Activated T-helper 1 cell treated with Interleukin-2 at 50 U/mL for 16 hours (primary cell): ENCODE measurements around the gene TMEM171.

Source experiments
- DNase-seq: peaks from one replicate; pipeline ENCODE4 v3.0.0-alpha.2; 2020; ENCODE audit warnings: low read depth

Gene TMEM171

DNA sequence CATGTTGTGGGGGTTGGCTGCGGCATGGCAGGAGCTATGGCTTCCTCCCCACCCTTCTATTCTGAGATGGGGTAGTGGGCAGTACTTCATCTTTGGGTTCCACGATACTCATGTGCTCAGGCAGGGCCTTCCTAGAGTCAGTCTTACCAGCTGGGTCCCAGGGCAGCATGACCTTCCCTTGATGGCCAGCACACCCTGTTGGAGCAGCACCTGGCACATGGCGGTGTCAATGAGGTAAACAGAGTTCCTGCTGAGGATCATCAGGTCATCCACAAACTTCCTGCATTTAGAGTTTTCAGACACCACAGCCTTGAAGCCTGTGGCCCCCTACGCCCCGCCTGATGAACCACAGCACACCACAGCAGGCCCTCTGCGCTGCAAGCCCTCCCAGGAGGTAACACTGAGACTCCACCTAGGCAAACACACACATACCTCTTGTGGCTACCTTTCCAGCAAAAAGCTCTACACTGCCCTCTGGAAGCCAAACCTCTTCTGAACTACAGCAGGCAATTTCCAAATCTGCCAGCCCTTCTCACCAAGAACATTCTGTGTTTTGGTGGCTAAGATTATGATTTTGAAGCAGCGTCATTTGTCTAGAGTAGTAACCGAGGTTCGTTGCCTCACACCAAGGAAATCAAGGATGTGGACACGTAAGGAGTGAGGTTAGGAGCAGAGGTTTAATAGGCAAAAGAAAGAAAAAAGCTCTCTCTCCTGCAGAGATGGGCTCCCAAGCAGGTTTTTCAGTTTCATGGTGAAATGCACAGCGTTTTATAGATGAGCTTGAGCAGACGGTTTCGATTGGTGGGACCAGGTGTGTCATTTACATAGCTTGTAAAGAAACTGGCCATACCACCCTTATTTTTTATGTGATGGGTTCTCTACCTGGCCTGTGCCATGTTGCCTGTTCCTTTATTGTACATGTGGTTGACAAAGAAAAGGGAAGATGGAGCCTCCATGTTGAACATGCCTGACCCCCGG, 32.3 kb downstream of the TMEM171 start:
- DNase-seq = no peak

DNA sequence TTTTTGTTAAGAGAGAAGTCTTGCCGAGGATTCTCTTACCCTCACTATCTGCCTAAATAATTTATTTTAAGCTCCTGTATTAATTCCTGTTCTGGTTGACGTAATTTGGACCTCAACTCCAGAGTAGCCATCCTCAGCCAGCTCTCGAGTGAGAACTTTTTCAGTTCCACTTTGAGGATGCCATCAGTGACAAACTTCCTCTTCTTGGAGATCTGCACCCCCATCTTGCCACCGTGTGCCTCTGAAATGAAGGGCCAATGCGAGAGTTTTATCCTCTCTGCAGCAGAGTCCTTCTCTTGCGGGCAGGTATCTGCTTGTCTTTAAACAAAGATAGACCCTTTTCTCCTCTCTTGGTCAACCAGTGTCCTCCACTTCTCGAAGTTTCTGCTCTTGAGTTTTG, 33.1 kb downstream of the TMEM171 start:
- DNase-seq = no peak

DNA sequence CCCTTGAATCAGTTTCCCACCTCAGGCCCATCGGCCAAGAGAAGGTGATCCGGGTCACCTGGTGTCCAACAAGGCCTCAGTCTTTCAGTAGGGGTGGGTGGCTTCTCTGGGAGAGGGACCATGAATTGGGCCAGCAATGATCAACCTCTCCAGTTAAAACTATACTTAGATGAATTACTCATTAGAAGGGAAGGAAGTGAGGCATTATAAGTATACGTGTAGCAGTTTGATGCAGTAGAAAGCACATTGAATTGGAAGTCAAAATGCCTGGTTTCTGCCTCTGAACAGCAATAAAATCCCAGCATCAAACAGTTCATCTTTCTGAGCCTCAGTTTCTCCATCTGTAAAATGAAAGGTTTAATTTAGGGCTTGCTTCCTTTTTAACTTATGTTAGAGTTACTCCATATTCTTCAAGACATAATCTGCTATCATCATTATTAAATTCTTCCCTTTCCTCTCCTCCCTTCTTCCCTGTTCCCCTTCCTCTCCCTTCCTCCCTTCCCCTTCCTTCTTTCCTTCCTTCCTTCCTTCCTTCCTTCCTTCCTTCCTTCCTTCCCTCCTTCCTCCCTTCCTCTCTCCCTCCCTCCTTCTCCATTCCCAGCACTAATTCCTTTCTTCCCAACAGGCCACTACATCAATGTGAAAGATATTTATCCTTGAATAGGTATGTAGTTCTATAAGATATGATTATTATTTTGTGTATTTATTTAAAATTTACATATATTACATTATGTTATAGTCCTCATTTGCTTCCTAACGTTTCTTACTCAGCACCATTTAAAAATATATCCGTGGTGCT, 34.0 kb downstream of the TMEM171 start:
- no peak for DNase-seq

DNA sequence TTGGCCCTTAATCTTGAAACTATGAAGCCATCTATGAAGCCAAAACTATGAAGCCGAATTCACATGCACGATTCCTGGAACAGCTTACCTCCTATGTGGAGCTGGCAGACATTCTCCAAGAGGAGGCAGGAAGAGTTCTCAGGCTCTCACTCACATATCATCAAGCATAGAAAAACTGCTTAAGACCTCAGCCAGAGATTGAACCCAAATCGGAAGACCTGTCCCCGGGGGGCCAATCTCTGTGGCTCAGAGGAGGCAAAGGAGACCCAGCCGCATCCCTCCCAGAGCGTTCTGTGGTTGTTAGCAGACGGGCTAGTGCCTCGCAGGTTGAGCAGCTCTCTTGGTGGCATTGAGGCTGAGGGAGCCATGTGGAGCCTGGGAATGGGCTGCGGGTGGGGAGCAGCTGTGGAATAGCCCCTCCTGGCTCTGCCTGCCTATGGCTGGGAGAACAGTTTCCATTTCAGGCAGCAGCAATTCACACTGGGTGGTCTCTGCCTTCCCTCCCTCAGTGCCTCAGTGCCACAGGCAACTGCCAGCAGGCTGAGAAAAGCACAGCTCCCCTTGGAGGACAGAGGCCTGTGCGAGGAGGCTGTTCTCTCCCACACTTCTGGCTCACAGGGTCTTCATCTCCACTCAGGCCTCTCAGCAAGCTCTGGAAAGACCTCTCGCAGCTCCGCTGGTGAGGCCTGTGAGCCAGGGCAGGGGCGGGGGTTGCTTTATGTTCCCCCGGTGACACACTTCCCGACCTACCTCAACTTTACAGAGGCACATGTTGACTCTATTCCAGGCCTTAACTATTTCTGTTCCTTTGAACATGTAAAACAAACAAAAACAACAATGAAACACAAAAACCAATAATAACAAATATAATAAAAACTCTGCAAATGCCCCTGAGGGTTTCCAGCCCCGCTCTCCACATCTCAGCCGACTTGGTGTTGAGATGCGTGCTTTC, 35.2 kb downstream of the TMEM171 start:
- no peak for DNase-seq

DNA sequence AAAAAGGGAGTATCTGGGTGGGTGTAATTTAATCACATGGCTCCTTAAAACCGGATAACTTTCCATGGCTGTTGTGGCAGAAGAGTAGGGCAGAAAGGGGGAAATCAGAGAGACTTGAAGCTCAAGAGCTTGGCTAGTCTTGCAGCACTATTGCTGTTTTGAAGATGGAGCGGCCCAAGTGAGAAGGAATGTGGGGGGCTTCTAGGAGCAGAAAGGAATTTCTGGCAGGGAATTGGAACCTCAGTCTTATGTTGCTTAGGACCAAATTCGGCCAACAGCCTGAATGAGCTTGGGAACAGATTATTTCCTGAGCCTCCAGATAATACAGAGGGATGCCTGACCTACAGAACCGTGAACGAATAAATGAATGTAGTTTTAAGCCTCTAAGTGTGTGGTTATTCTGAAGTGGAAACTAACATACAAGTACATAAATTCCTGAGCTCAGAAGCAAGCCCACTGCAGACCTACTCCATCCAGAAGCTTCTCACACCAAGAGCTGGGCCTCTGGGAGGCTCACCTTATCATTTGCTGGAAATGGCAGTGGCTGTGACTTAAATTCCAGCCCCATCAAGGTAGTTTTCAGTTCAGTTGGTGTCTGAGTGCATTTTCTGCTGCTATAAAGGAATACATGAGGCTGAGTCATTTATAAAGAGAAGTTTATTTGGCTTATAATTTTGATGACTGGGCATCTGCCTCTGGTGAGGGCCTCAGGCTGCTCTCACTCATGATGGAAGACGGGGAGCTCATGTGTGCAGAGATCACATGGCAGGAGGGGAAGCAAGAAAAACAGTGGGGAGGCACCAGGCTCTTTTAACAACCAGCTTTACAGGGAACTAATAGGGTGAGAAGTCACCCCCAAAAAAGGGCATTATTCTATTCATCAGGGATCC, 37.3 kb downstream of the TMEM171 start:
- no peak for DNase-seq

DNA sequence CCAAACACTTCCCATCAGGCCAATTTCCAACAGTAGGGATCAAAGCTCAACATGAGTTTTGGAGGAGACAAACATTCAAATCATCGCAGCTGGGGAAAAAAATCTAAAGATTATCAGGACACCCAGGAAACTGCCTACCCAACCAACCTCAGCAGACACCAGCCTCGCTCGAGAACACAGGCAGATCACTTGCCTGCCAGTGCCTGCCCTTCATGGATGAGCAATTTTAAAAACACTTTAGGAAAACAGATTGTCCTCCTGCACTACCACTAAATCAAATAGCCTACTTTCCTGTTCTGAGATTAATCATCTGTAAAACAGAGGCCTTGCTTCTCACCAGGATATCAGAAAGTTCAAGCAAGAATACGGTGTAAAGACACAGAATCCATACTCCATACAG, 37.9 kb downstream of the TMEM171 start:
- DNase-seq = no peak

DNA sequence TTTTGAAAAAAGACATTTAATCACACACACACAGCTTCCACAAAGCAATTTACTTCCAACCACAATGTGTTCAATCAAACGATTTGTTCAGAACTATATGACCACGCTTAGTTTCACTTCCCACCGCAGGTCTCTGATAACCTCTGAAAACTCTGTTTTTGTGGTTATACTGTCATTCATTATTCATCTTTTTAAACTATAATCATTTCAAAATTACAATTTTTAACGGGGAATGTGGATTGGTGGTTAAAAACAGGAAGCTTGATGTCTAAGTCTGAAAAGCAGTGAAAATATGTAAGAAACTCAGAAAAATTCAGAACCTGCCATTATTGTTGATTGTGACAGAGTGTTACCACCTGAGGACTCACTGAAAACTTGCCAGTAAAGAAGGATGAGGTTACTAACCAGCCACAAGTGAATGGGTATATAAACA, 39.9 kb downstream of the TMEM171 start:
- no peak for DNase-seq

DNA sequence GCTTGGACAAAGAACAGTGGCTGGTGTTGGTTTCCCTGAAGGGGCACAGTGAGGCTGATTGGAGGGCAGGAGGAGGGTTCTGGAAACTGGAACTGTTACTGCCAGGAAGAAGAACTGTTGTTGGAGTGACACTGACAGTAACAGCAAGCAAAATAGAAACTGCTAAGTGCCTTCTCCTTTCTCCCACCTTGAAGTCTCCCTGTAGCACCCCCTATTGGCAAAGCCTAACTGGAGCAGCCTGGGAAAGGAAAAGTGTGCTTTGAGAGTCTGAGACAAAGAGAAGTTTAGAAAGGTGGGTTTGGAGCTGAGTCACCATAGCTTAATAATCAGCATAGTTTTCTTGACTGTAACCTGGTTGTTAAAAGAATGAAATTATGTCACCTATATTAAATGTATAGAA, 50.1 kb downstream of the TMEM171 start:
- DNase-seq = no peak

DNA sequence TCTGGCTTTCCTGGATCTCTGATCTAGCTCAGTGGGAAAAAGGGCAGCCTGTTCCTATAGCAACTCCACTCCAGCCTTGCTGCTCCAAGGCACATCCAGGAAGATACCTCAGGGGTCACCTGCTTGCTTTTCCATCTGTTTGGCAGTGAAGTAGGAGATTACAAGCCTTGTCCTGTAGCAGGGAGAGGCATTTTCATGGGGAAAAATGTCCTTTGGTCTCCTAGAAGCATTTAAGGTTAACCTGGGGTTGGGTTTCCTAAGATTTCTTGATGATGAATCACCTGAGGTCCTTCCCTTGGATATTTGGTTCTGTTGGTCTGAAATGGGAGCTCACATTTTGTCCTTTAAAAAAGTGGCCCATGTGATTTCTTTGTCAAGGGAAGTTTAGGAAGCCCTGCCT, 51.1 kb downstream of the TMEM171 start:
- DNase-seq = no peak

DNA sequence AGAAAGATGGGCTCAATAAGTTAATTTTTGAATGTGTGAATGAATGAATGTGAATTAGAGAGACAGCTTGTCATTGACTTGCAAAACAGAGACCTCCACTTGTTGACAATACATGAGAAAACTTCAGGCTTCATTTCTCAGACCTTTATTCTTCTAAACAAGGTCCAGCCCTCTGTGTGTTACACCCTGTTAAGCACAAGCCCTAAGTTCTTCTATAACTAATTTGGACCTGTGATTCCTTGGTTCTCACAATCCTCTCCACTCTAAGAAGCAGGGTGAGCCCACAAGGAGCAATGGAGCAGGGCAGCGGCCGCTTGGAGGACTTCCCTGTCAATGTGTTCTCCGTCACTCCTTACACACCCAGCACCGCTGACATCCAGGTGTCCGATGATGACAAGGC, 52.6 kb downstream of the TMEM171 start, which contains the start of gene TMEM174:
TMEM174 (plus strand) TSS at position 243 of the 400 bp plus-strand sequence; CDS start at position 294, 51 bp downstream.
- no peak for DNase-seq

DNA sequence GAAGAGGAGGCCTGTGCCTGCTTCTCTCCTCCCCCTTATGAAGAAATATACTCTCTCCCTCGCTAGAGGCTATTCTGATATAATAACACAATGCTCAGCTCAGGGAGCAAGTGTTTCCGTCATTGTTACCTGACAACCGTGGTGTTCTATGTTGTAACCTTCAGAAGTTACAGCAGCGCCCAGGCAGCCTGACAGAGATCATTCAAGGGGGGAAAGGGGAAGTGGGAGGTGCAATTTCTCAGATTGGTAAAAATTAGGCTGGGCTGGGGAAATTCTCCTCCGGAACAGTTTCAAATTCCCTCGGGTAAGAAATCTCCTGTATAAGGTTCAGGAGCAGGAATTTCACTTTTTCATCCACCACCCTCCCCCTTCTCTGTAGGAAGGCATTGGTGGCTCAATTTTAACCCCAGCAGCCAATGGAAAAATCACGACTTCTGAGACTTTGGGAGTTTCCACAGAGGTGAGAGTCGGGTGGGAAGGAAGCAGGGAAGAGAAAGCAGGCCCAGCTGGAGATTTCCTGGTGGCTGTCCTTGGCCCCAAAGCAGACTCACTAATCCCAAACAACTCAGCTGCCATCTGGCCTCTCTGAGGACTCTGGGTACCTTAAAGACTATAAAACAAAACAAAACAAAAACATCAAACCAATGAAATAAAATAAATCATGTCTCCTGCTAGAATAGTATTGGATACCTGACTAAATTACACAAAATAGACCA, 53.9 kb downstream of the TMEM171 start:
- no peak for DNase-seq

DNA sequence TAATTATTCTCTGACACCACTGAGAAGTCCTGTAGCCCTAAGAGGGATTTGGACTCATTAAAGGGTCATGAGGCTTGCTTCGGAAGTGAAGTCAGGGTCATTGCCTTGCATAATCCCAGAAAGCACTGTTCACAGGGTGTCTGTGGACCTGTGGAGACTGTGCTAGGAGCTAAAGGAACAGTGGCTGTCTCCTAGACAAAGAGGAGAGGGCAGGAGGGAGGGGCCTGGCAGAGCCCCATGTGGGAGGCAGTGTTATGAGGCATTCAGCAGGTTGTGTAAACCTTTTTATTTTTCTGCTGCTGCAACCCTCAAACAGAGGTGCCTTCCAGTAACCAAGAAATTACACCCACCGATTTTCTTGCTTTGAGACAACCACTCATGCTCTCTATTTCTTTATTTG, 55.9 kb downstream of the TMEM171 start:
- no peak for DNase-seq

DNA sequence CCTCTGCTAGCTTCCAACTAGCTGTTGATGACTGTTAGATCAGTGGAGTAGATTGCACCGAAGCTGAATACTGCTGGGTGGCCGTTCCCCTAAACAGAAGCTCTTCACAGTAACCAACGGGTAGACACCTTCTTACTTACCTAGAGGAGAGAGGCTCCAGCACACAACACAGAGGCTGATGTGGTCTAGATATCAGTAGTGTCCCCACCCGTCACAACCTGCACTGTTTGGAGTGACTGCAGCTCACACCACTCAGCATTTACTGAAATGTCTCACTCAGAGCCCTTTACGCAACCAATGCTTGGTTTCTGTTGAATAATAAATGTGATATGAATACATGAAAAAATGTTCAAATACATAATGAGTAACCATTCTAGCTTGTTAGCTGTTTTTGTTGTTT, 57.9 kb downstream of the TMEM171 start:
- no peak for DNase-seq

DNA sequence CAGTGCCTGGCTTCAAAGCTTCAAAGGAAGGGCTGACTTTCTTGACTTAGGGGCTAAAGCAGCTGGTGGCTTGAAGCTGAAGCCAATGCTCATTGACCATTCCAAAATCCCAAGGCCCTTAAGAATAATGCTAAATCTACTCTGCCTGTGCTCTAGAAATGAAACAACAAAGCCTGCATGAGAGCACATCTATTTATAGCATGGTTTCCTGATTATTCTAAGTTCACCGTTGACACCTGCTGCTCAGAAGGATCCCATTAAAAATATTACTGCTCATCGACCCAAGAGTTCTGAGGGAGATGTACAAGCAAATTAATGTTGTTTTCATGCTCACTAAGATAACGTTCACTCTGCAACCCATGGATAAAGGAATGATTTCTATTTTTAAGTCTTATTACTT, 59.4 kb downstream of the TMEM171 start:
- DNase-seq = no peak

DNA sequence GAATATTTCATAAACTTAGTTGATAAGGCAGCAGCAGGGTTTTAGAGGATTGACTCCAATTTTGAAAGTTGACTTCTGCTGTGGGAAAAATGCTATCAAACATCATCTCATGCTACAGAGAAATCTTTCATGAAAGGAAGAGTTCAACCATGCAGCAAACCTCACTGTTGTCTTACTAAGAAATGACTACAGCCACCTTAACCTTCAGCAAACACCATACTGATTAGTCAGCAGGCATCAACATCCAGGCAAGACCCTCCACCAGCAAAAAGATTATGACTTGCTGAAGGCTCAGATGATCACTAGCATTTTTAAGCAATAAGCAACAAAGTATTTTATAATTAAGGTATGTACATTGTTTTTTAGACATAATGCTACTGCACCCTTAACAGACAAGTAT, 60.2 kb downstream of the TMEM171 start:
- no peak for DNase-seq
